Measurements from ENCODE around the gene CAMTA2. TPM values are rescaled to one million over a fixed set of nuclear protein-coding genes. Genes with fewer than 3 reads are reported as not detected.

CAMTA2 gene, protein sequence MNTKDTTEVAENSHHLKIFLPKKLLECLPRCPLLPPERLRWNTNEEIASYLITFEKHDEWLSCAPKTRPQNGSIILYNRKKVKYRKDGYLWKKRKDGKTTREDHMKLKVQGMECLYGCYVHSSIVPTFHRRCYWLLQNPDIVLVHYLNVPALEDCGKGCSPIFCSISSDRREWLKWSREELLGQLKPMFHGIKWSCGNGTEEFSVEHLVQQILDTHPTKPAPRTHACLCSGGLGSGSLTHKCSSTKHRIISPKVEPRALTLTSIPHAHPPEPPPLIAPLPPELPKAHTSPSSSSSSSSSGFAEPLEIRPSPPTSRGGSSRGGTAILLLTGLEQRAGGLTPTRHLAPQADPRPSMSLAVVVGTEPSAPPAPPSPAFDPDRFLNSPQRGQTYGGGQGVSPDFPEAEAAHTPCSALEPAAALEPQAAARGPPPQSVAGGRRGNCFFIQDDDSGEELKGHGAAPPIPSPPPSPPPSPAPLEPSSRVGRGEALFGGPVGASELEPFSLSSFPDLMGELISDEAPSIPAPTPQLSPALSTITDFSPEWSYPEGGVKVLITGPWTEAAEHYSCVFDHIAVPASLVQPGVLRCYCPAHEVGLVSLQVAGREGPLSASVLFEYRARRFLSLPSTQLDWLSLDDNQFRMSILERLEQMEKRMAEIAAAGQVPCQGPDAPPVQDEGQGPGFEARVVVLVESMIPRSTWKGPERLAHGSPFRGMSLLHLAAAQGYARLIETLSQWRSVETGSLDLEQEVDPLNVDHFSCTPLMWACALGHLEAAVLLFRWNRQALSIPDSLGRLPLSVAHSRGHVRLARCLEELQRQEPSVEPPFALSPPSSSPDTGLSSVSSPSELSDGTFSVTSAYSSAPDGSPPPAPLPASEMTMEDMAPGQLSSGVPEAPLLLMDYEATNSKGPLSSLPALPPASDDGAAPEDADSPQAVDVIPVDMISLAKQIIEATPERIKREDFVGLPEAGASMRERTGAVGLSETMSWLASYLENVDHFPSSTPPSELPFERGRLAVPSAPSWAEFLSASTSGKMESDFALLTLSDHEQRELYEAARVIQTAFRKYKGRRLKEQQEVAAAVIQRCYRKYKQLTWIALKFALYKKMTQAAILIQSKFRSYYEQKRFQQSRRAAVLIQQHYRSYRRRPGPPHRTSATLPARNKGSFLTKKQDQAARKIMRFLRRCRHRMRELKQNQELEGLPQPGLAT
- total RNA-seq = 72.1 TPM

DNA sequence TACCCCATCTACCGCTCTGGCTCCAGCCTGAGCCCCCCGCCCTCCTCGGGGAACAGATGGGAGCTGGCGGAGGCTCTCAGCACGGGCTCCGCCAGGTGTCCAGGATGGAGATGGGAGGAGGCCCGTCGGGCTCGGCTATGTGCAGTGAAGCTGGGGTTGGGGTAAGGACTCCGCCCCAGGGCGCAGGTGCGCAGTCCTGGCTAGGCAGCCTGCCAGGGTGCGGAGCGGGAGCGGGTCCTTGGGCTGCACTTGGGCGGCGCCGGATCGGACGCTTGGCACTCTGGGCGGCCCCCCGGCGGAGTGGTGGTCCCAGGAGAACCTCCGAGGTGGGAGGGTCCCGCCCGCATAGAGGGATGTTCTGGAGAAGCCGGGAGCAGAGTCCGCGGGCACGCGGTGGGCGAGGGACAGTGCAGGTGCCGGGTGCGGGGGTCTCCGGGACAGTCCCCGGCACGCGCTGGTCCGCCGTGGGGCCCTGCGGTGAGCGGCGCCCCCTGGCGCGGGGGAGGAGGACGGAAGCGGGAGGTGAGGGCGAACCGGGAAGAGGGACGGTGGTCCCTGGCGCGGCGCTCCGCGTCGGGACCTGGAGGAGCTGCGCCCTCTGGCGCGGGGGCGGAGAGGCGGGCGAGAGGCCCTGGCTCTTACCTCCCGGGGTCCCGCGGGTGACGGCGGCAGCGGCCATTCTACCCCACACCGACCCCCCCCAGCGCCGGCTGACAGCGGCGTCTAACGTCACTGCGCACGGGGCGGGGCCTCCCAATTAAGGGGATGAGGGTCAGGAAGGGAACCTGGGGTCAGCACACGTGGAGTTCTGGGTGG lies at the start of gene CAMTA2:
Gene CAMTA2 (minus strand): TSS at position 725 of the 816 bp plus-strand sequence. CDS start 1,453 bp downstream, outside the sequence.
- Histone ChIP-seq H3K36me3 (peaks cover 18 to 19% of the 10 kb centered on the region in 2 donors), H3K9me3 (no peaks in the 10 kb centered on the region), H3K4me1 (peaks cover 0 to 22% of the 10 kb centered on the region in 2 donors), H3K27ac (peak within 1 kb of the TSS; percentile 91 to 95), H3K4me3 (peak within 1 kb of the TSS; percentile 86 to 91), H3K27me3 (no peaks in the 10 kb centered on the region)
- DNase-seq (ENCODE audit: low spot score in 2 of 2) = peak; percentile 62 to 95
- TF ChIP-seq, protein P1, sequence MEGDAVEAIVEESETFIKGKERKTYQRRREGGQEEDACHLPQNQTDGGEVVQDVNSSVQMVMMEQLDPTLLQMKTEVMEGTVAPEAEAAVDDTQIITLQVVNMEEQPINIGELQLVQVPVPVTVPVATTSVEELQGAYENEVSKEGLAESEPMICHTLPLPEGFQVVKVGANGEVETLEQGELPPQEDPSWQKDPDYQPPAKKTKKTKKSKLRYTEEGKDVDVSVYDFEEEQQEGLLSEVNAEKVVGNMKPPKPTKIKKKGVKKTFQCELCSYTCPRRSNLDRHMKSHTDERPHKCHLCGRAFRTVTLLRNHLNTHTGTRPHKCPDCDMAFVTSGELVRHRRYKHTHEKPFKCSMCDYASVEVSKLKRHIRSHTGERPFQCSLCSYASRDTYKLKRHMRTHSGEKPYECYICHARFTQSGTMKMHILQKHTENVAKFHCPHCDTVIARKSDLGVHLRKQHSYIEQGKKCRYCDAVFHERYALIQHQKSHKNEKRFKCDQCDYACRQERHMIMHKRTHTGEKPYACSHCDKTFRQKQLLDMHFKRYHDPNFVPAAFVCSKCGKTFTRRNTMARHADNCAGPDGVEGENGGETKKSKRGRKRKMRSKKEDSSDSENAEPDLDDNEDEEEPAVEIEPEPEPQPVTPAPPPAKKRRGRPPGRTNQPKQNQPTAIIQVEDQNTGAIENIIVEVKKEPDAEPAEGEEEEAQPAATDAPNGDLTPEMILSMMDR (IDR thresholded peaks at IDR 0.05) = peak; percentile 80 to 91 (median 87)
- intact Hi-C loops (cut with DNase I) = loop anchor here (5.0 kb wide), 2 partner anchors 45 to 80 kb away; partner anchors contain the start of genes RNF167 and SLC25A11

DNA sequence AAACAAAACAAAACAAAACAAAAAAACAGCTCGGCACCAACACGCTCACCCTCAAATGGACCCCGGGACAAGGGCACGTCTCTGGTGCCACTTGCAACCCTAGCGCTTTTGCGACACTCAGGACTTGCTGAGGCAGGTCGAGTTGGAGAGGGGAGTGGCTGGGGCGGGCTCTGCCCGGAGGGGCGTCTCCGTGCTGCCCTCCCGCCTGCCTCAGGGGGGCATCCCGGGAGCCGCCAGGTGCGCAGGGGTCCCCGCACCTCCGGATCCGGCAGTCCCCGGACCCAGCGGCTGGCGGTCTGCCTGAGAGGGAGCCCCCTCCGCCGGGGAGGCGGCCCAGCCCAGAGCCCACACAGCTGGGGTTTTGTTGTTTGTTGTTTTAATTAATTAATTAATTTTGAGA lies 47.8 kb upstream of the CAMTA2 start, which contains the start of gene SLC52A1:
Gene SLC52A1 (minus strand): TSS at position 112 of the 400 bp plus-strand sequence. CDS start 820 bp downstream, outside the sequence.
- Histone ChIP-seq H3K4me3 (peak within 1 kb of the TSS in 1 of 2 donors; percentile 16), H3K27ac (no peak within 1 kb of the TSS), H3K36me3 (no peaks in the 10 kb centered on the region), H3K27me3 (no peaks in the 10 kb centered on the region), H3K9me3 (no peaks in the 10 kb centered on the region), H3K4me1 (peaks cover 0 to 4% of the 10 kb centered on the region in 2 donors)
- no peak for DNase-seq (ENCODE audit: low spot score in 2 of 2)
- TF ChIP-seq, protein P1 (IDR thresholded peaks at IDR 0.05) = no peak
- intact Hi-C loops (cut with DNase I) = no loop called here

DNA sequence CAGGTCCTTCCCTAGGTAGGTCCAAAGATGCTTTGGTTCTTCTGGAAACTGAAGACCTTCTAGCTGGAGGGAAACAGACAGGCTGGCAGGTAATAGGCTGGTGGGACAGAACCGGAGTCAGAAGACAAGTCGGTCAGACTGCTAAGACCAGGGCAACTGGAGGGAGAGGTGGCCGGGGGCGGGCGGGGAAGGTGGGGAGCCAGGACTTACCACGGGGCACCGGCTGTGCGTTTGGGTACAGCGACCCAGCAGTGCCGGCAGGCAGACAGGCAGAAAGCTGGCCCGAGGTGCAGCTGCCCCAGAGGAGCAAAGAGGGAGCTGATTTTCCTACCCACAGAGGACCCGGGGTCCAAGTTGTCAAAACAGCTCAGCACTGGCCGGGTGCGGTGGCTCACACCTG lies 47.2 kb upstream of the CAMTA2 start:
- Histone ChIP-seq H3K27ac (no peak overlapping the region), H3K4me1 (peaks cover 0 to 4% of the 10 kb centered on the region in 2 donors), H3K4me3 (no peak overlapping the region), H3K36me3 (no peaks in the 10 kb centered on the region), H3K27me3 (no peaks in the 10 kb centered on the region), H3K9me3 (no peaks in the 10 kb centered on the region)
- DNase-seq (ENCODE audit: low spot score in 2 of 2) = no peak
- intact Hi-C loops (cut with DNase I) = no loop called here
- TF ChIP-seq, protein P1 (IDR thresholded peaks at IDR 0.05) = no peak

DNA sequence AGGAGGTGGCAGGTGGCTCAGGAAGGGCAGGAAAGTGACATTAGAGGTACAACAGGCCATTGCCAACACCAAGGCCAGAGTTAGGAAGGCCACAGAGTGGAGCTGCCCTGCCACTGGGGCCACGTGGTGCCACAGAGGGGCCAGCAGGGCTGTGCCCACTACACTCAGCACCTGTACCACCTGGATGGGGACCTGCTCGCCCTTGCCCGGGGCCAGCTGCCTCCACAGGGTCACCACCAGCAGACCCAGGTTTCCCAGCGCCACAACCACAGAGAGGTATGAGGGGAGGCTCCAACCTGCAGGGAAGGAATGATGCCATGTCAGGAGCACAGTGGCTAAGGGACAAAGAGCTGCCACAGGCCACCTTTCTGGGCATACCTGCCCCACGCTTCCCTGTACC lies 46.6 kb upstream of the CAMTA2 start:
- no peaks in the 10 kb centered on the region for H3K36me3 ChIP-seq
- TF ChIP-seq, protein P1 (IDR thresholded peaks at IDR 0.05) = no peak
- intact Hi-C loops (cut with DNase I) = no loop called here

More for the DNA sequence above, 46.6 kb upstream of the CAMTA2 start:
- H3K4me3 ChIP-seq = no peak overlapping the region
- H3K4me1 ChIP-seq = peaks cover 0 to 4% of the 10 kb centered on the region in 2 donors
- DNase-seq (ENCODE audit: low spot score in 2 of 2) = no peak
- H3K27me3 ChIP-seq = no peaks in the 10 kb centered on the region
- H3K27ac ChIP-seq = no peak overlapping the region
- H3K9me3 ChIP-seq = no peaks in the 10 kb centered on the region
